CD4-positive, alpha-beta T cell treated with Interleukin-2 at 100 ng/mL for 4 hours (primary cell): ENCODE results near the gene PRKACB.
A peak's percentile ranks its signal among the peaks of the same experiment; 100 is the strongest.
"Not testable (repeated sequence)": the region's sequence is repeated elsewhere in the genome, so short reads cannot be mapped to it uniquely, and the experiment has no call there.

ENCODE experiments used
- DNase-seq: peaks from one replicate; pipeline ENCODE4 v3.0.0-alpha.2; 2020; ENCODE audit warnings: low spot score

The PRKACB gene

GRCh38 chr1:84143796-84144565 lies at the start of gene PRKACB:
Gene PRKACB, plus strand, starts transcription at chr1:84144271. Its CDS starts 91 bp downstream, at chr1:84144362.
- DNase-seq: peak; percentile 80

DNA sequence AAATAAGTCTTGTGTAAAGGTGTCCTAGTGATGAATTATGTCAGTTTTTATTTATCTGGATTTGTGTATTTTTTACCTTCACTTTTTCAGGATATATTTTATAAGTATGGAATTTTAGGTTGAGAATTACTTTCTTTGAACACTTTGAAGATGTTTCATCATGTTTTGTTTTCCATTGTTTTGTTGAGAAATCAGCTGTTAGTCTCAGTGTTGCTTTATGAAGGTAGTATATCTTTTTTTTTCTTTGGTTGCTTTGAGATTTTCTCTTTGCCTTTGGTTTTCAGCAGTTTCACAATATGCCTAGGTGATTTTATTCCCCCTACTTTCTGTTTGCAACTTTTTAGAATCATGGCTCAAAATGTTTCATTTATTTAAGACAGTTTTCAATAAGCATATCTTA lies 48.8 kb upstream of the PRKACB start:
- no peak for DNase-seq

GRCh38 chr1:84096176-84096575 lies 47.9 kb upstream of the PRKACB start:
- no peak for DNase-seq

- no peak for DNase-seq
These were observed 42.9 kb upstream of the PRKACB start for GRCh38 chr1:84101204-84101603.

DNA sequence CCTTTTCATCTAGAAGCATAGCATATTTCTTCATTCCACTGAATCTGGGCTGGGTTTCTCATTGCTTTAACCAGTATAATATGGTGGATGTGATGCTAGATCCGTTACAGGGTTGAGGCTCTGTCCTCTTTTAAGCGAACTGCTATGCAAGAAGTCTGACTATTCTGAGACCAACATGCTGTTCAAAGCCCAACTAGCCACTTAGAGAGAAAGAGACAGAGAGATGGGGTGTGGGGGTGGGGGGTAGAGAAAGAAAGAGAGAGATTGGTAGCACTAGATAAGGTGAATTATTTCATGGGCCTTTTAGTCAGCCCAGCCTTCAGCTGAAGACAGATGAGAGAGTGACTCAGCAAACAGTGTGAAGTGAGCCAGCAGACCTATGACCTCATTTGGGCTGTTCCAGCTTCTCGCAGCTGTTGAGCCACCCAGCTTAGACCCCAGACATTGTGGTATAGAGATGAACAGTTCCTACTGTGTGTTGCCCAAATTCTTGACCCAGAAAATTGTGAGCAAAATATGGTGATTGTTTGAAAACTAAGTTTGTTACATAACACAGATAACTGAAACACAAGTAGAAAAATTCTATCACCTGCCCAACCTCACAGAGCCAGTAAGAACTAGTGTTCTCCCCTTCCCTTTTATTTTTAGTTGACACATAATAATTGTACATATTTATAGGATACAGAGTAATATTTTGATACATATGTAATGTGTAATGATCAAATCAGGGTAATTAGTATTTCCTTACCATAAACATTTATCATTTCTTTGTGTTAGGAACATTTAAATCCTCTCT lies 40.7 kb upstream of the PRKACB start:
- DNase-seq: peak; percentile 10

- DNase-seq: not testable (repeated sequence)
These were observed 36.5 kb upstream of the PRKACB start for GRCh38 chr1:84107538-84107937.

GRCh38 chr1:84107955-84108354 lies 36.1 kb upstream of the PRKACB start:
- no peak for DNase-seq

GRCh38 chr1:84108900-84109578 lies 35.0 kb upstream of the PRKACB start:
- DNase-seq: no peak

- no peak for DNase-seq
These were observed 33.4 kb upstream of the PRKACB start for GRCh38 chr1:84110629-84111028.

DNA sequence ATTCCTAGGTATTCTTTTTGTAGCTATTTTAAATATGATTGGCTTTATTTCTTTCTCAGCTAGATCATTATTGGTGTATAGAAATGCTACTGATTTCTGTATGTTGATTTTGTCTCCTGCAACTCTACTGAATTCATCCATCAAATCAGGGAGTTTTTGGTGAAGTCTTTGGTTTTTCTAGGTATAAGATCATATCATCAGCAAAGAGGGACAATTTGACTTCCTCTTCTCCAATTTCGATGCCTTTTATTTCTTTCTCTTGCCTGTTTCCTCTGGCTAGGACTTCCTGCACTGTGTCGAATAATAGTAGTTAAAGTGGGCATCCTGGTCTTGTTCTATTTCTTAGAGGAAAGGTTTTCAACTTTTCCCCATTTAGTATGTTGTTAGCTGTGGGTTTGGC lies 27.5 kb upstream of the PRKACB start:
- no peak for DNase-seq

GRCh38 chr1:84117868-84118267 lies 26.2 kb upstream of the PRKACB start:
- DNase-seq: no peak

- no peak for DNase-seq
These were observed 22.7 kb upstream of the PRKACB start for GRCh38 chr1:84121360-84121759.

DNA sequence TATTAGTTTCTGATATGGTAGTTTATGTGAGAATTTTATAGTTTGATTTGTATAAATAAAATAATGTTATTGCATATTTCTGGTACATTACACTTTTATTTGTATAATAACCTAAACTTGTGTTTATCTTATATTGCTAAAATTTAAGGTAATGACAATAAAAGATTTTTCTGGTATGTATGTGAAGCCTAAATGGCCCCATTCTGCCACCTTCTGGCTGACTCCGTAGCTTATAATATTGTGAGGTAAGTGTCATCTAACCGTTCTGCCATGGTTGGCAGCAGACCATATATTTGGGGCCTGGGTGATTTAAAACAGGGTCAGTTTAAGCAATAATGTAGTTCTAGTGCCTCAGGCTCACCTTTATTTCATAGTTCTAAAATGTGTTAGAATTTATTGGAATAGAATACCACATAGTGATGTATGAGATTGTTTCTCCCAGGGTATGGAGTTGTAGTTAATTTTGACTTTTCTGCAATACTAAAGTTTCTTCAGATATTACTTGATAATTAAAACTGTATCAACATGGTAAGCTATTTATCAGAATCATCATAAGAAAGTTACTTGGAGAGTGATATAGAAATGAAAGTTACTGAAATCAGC lies 21.2 kb upstream of the PRKACB start:
- DNase-seq: peak; percentile 67

DNA sequence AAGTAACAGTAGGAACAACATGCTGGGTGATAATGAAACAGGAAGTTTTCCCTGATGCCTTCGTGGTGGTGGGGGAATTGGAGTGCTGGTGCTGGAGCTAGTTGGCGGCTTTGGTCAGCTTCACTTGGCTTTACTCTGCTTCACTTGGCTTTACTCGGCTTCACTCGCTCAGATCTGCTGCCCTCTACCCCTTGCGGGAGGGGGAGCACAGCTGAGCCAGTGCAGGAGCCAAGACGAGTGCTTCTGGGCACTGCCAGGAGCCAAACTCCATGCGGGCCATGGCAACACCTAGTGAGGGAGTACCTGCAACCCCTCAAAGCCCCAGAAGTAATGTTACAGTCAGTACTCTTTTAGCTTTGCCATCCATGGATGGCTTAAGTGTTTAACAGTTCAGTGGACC lies 10.6 kb upstream of the PRKACB start:
- DNase-seq: no peak

GRCh38 chr1:84135341-84135740 lies 8.7 kb upstream of the PRKACB start:
- no peak for DNase-seq

GRCh38 chr1:84141182-84142003 lies 2.7 kb upstream of the PRKACB start:
- peak; percentile 38 for DNase-seq

DNA sequence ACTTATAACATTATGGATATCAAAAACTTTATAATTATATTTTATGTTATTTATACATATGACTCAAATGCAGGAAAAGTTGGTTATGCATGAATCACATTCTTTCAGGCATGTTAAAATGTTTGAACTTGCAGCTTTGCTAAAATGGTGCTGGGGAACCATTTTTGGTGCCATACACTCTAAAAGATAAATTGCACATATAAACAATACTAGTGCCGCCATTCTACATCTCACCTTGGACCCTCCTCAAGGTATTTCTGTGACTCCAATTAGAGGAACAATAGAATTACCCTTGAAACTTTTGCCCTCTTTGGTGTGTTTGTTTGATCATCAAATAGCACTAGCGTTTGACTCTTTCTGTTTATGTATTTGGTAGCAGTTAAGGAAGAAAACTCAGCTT lies 997 bp downstream of the PRKACB start:
- DNase-seq: peak; percentile 58

GRCh38 chr1:84146411-84147032 lies 2.5 kb downstream of the PRKACB start:
- DNase-seq: peak; percentile 42

DNA sequence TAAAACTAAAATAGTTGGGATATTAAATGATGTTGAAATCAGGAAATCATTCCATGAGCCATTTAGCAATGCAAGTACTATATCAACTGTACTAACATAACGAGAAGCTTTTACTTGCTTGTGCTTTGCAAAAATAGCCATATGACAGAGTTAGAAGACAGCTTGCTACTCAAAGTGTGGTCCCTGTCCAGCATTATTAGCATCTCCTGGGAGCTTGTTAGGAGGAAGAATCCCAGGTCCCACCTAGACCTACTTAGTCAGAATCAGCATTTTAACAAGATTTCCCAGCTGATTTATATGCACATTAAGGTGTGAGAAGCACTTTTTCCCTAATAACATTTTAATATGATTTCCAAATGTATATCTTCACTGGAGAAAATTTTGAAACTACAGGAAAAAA lies 4.7 kb downstream of the PRKACB start:
- no peak for DNase-seq

- DNase-seq: no peak
These were observed 8.6 kb downstream of the PRKACB start for GRCh38 chr1:84152649-84153056.

DNA sequence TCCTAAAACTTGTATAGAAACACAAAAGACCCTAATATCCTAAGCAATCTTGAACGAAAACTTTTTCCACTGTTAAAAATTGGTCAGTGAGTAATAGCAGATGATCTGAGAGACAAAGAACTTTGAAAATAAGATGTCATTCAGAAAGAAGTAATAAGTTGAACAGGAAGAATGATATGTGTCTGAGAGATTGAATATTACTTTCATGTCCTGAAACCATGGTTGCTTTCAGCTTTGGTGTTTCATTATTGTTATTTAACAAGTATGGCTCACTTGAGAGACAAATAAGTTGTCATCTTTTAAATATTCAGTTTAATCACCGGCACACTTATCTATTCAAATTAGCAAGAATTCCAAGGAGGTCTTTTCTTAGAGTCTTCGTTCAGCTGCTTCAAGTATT lies 11.4 kb downstream of the PRKACB start:
- no peak for DNase-seq
